HCT116 (cell line): ENCODE measurements around the gene RANBP1. TPM values are rescaled to one million over a fixed set of nuclear protein-coding genes. Genes with fewer than 3 reads are reported as not detected.

Experiments
- ATAC-seq: fragments of 200-7000 bp; cut with Tn5 transposase; 2 replicates; pipeline ENCODE4 v1.9.1; 2020; ENCODE audit warnings: mild to moderate bottlenecking, moderate library complexity
- BruUV-seq: library from RNA; stranded (reverse); fragments of 400-500 nt; replicated peaks from 2 replicates; lab custom pipeline; 2021; lab: Mats Ljungman, UMichigan
- CTCF ChIA-PET: fragments of 300-600 bp; sonication (Branson Sonifier 250); formaldehyde crosslinking; loops from one replicate; lab custom pipeline; 2021; ENCODE audit warnings: antibody characterized with exemption; lab: Charles Lee
- POLR2A ChIA-PET: fragments of 300-600, 350-600 bp; sonication (Branson Sonifier 250); formaldehyde crosslinking; loops from one replicate; lab custom pipeline; 2021; ENCODE audit warnings: antibody characterized with exemption; lab: Charles Lee
- RAD21 ChIA-PET, 2 experiments: fragments of 300-600 bp; sonication (Branson Sonifier 250); formaldehyde crosslinking; loops; one replicate each; lab custom pipeline; 2023; ENCODE audit warnings: low total read pairs in 2 of 2; ENCODE audit not compliant: uncharacterized antibody in 2 of 2, unreplicated experiment in 2 of 2, low non-redundant PET in 1 of 2; lab: Charles Lee
- DNase-seq: peaks from one replicate; pipeline ENCODE4 v3.0.0-alpha.2; 2010; ENCODE audit warnings: low read depth, low spot score
- H2AFZ ChIP-seq: fragments of 200-600 bp; shearing (Covaris generic), sonication (generic); 2 replicates; pipeline ENCODE4 v1.6.1; 2017; ENCODE audit warnings: low read depth, mixed run types, mixed read lengths, antibody characterized with exemption, low read length; ENCODE audit not compliant: poor library complexity, severe bottlenecking
- H3K27ac ChIP-seq: 2 replicates; pipeline ENCODE4 v1.5.1; 2012; ENCODE audit warnings: low read depth, low read length
- H3K27me3 ChIP-seq: fragments of 200-600 bp; sonication (generic); 2 replicates; pipeline ENCODE4 v1.6.1; 2016; ENCODE audit warnings: mixed run types, low read length, mixed read lengths; ENCODE audit not compliant: insufficient read depth
- H3K36me3 ChIP-seq, 2 experiments: fragments of 200-500 bp in 1 of 2; fragments of 200-600 bp in 1 of 2; sonication (Bioruptor generic) in 1 of 2; sonication (generic) in 1 of 2; 2 replicates each; pipeline versions ENCODE4 v1.5.1 to v1.6.1; 2014 to 2016; ENCODE audit warnings: low read length in 2 of 2, inconsistent platforms in 1 of 2, mixed read lengths in 1 of 2, mixed run types in 1 of 2; ENCODE audit not compliant: insufficient read depth in 2 of 2, control insufficient read depth in 1 of 2
- H3K4me1 ChIP-seq, 2 experiments: fragments of 200-600 bp in 1 of 2; sonication (generic) in 1 of 2; 2 replicates each; pipeline versions ENCODE4 v1.5.1 to v1.6.1; 2012 to 2017; ENCODE audit warnings: low read length in 2 of 2, inconsistent platforms in 1 of 2, mild to moderate bottlenecking in 1 of 2, mixed read lengths in 1 of 2, mixed run types in 1 of 2, moderate library complexity in 1 of 2; ENCODE audit not compliant: insufficient read depth in 2 of 2, control insufficient read depth in 1 of 2
- H3K4me2 ChIP-seq: fragments of 200-600 bp; sonication (generic); 2 replicates; pipeline ENCODE4 v1.6.1; 2017; ENCODE audit warnings: mixed run types, low read length, mixed read lengths
- H3K4me3 ChIP-seq, 2 experiments: fragments of 200-600 bp in 1 of 2; sonication (generic) in 1 of 2; replicated peaks in 1 of 2; 2 replicates each; pipeline ENCODE4 v1.5.1; 2011 to 2016; ENCODE audit warnings: low read length in 2 of 2, control low read depth in 1 of 2, low read depth in 1 of 2, mild to moderate bottlenecking in 1 of 2, mixed read lengths in 1 of 2, mixed run types in 1 of 2
- H3K79me2 ChIP-seq: fragments of 200-600 bp; sonication (generic); 2 replicates; pipeline ENCODE4 v1.6.1; 2017; ENCODE audit warnings: mild to moderate bottlenecking, mixed run types, low read length, moderate library complexity, mixed read lengths; ENCODE audit not compliant: insufficient read depth
- H3K9ac ChIP-seq: fragments of 200-600 bp; sonication (generic); 2 replicates; pipeline ENCODE4 v1.6.1; 2016; ENCODE audit warnings: low read length, mixed read lengths
- H3K9me2 ChIP-seq: fragments of 200-600 bp; sonication (generic), shearing (Covaris generic); 2 replicates; pipeline ENCODE4 v1.6.1; 2017; ENCODE audit warnings: mixed run types, mild to moderate bottlenecking, moderate library complexity; ENCODE audit not compliant: insufficient read depth
- H3K9me3 ChIP-seq, 2 experiments: fragments of 200-500 bp in 1 of 2; fragments of 200-600 bp in 1 of 2; sonication (Bioruptor generic) in 1 of 2; sonication (generic) in 1 of 2; 2 replicates each; pipeline ENCODE4 v1.6.1; 2014 to 2017; ENCODE audit warnings: low read length in 2 of 2, mixed read lengths in 2 of 2, inconsistent platforms in 1 of 2, low read depth in 1 of 2, mild to moderate bottlenecking in 1 of 2, mixed run types in 1 of 2, moderate library complexity in 1 of 2; ENCODE audit not compliant: control insufficient read depth in 1 of 2, insufficient read depth in 1 of 2
- H4K20me1 ChIP-seq: fragments of 200-600 bp; sonication (generic), shearing (Covaris generic); 2 replicates; pipeline ENCODE4 v1.6.1; 2017; ENCODE audit warnings: mixed run types, mild to moderate bottlenecking, moderate library complexity; ENCODE audit not compliant: insufficient read depth
- CBX3 ChIP-seq: IDR thresholded peaks from 2 replicates; pipeline ENCODE4 v1.6.1; 2012; ENCODE audit warnings: low read depth
- CEBPB ChIP-seq: IDR thresholded peaks from 2 replicates; pipeline ENCODE4 v1.6.1; 2012; ENCODE audit warnings: low read depth
- ELF1 ChIP-seq: IDR thresholded peaks from 2 replicates; pipeline ENCODE4 v1.6.1; 2012; ENCODE audit warnings: low read depth, borderline replicate concordance
- FOSL1 ChIP-seq: IDR thresholded peaks from 2 replicates; pipeline ENCODE4 v1.6.1; 2012; ENCODE audit warnings: low read depth
- JUND ChIP-seq: IDR thresholded peaks from 2 replicates; pipeline ENCODE4 v1.6.1; 2012
- POLR2A ChIP-seq: IDR thresholded peaks from 2 replicates; pipeline ENCODE4 v1.7.0; 2011; ENCODE audit warnings: borderline replicate concordance; ENCODE audit not compliant: insufficient read depth, insufficient read length; ENCODE audit errors: extremely low read depth
- POLR2AphosphoS5 ChIP-seq: IDR thresholded peaks from 2 replicates; pipeline ENCODE4 v1.6.1; 2011; ENCODE audit warnings: mild to moderate bottlenecking, low read depth, low read length, moderate library complexity
- RAD21 ChIP-seq: IDR thresholded peaks from 2 replicates; pipeline ENCODE4 v1.6.1; 2012; ENCODE audit warnings: low read depth, mild to moderate bottlenecking
- SIN3A ChIP-seq: IDR thresholded peaks from 2 replicates; pipeline ENCODE4 v1.6.1; 2012; ENCODE audit warnings: low read depth
- SRF ChIP-seq: IDR thresholded peaks from 2 replicates; pipeline ENCODE4 v1.6.1; 2012; ENCODE audit warnings: low read depth
- TCF7L2 ChIP-seq: IDR thresholded peaks from 2 replicates; pipeline ENCODE4 v1.7.0; 2011; ENCODE audit warnings: borderline replicate concordance, inconsistent platforms; ENCODE audit not compliant: insufficient read depth, insufficient read length; ENCODE audit errors: extremely low read depth
- YY1 ChIP-seq: IDR thresholded peaks from 2 replicates; pipeline ENCODE4 v1.6.1; 2011; ENCODE audit warnings: low read length, low read depth, moderate library complexity, mild to moderate bottlenecking; ENCODE audit not compliant: insufficient replicate concordance; ENCODE audit errors: extremely low read depth
- ZNF274 ChIP-seq: fragments of 200-500 bp; sonication (Bioruptor generic); IDR thresholded peaks from 2 replicates; pipeline ENCODE4 v1.6.1; 2014; ENCODE audit warnings: mild to moderate bottlenecking, low read depth, low read length, inconsistent platforms
- intact Hi-C: fragments of 100-400 bp; cut with micrococcal nuclease; formaldehyde crosslinking; loops from 2 replicates; pipeline ENCODE4 v1.10.0; 2022
- total RNA-seq: library from RNA; stranded (reverse); gene quantifications from one replicate; pipeline ENCODE4 v1.2.1, GENCODE V29; 2021; ENCODE audit not compliant: unreplicated experiment
- TF ChIP-seq, protein P1 (sequence below): IDR thresholded peaks from 2 replicates; pipeline ENCODE4 v1.6.1; 2012
- TF ChIP-seq, protein P2 (sequence below), 3 experiments: fragments of 200-600 bp in 1 of 3; sonication (generic) in 1 of 3; IDR thresholded peaks in 2 of 3; conservative IDR thresholded peaks in 1 of 3; 2 replicates each; pipeline ENCODE4 v1.5.1; 2012 to 2017; ENCODE audit warnings: low read depth in 2 of 3, low read length in 2 of 3, antibody characterized with exemption in 1 of 3, borderline replicate concordance in 1 of 3, control low read depth in 1 of 3, mild to moderate bottlenecking in 1 of 3, mixed read lengths in 1 of 3, mixed run types in 1 of 3, moderate library complexity in 1 of 3; ENCODE audit not compliant: insufficient read depth in 1 of 3
- TF ChIP-seq, protein P3 (sequence below): IDR thresholded peaks from 2 replicates; pipeline ENCODE4 v1.6.1; 2011; ENCODE audit warnings: mild to moderate bottlenecking, low read length, moderate library complexity; ENCODE audit not compliant: insufficient replicate concordance; ENCODE audit errors: extremely low read depth

RANBP1 gene
- total RNA-seq, 1 experiment from 2014 or later: 351 TPM

DNA sequence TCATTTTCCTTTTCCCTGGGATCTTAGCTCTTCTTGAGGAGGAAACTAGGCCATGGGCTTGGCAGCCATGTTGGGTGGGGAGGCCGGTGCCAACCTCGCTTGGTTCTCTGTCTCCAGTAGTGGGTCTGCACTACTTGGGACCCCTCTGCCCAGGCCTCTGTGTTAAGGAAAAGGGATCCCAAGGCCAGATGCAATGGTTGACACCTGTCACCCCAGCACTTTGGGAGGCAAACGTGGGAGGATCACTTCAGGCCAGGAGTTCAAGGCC lies 13.8 kb downstream of the RANBP1 start:
- H3K27me3 ChIP-seq: no peaks in the 10 kb centered on the region
- no peaks in the 10 kb centered on the region for H3K9me2 ChIP-seq
- RAD21 ChIA-PET: no interaction called here
- BruUV-seq: no TSS peak
- no peak overlapping the region for H2AFZ ChIP-seq
- no peak overlapping the region for H3K4me2 ChIP-seq
- ATAC-seq (no peak), DNase-seq (no peak)
- POLR2A ChIA-PET: no interaction called here
- no peak overlapping the region for H3K9ac ChIP-seq
- peaks cover 31% of the 10 kb centered on the region for H3K79me2 ChIP-seq
- no peak for TF ChIP-seq ELF1
- TF ChIP-seq CBX3: no peak
- TF ChIP-seq, protein P1, sequence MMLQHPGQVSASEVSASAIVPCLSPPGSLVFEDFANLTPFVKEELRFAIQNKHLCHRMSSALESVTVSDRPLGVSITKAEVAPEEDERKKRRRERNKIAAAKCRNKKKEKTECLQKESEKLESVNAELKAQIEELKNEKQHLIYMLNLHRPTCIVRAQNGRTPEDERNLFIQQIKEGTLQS: no peak
- no peak for TF ChIP-seq CEBPB
- TF ChIP-seq SIN3A: no peak
- no peak for TF ChIP-seq YY1
- no peak for TF ChIP-seq TCF7L2
- no peak for TF ChIP-seq RAD21
- no peak for TF ChIP-seq ZNF274
- TF ChIP-seq, protein P2, sequence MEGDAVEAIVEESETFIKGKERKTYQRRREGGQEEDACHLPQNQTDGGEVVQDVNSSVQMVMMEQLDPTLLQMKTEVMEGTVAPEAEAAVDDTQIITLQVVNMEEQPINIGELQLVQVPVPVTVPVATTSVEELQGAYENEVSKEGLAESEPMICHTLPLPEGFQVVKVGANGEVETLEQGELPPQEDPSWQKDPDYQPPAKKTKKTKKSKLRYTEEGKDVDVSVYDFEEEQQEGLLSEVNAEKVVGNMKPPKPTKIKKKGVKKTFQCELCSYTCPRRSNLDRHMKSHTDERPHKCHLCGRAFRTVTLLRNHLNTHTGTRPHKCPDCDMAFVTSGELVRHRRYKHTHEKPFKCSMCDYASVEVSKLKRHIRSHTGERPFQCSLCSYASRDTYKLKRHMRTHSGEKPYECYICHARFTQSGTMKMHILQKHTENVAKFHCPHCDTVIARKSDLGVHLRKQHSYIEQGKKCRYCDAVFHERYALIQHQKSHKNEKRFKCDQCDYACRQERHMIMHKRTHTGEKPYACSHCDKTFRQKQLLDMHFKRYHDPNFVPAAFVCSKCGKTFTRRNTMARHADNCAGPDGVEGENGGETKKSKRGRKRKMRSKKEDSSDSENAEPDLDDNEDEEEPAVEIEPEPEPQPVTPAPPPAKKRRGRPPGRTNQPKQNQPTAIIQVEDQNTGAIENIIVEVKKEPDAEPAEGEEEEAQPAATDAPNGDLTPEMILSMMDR (IDR thresholded peaks at IDR 0.05 in 2 of 3, conservative IDR thresholded peaks at IDR 0.05 in 1 of 3; ENCODE audit: borderline replicate concordance in 1 of 3, insufficient read depth in 1 of 3, low read depth in 2 of 3, low read length in 2 of 3): no peak
- no peak for TF ChIP-seq POLR2AphosphoS5
- TF ChIP-seq SRF: no peak
- no peak for TF ChIP-seq JUND
- no peak for TF ChIP-seq FOSL1
- TF ChIP-seq POLR2A: no peak
- TF ChIP-seq, protein P3, sequence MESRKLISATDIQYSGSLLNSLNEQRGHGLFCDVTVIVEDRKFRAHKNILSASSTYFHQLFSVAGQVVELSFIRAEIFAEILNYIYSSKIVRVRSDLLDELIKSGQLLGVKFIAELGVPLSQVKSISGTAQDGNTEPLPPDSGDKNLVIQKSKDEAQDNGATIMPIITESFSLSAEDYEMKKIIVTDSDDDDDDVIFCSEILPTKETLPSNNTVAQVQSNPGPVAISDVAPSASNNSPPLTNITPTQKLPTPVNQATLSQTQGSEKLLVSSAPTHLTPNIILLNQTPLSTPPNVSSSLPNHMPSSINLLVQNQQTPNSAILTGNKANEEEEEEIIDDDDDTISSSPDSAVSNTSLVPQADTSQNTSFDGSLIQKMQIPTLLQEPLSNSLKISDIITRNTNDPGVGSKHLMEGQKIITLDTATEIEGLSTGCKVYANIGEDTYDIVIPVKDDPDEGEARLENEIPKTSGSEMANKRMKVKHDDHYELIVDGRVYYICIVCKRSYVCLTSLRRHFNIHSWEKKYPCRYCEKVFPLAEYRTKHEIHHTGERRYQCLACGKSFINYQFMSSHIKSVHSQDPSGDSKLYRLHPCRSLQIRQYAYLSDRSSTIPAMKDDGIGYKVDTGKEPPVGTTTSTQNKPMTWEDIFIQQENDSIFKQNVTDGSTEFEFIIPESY: no peak
- TF ChIP-seq, all 23 proteins: peak for 0
- no peaks in the 10 kb centered on the region for H4K20me1 ChIP-seq
- H3K4me1 ChIP-seq: peaks cover 16 to 33% of the 10 kb centered on the region in 2 experiments; a peak in 3 of 4 replicates
- no peaks in the 10 kb centered on the region for H3K9me3 ChIP-seq
- CTCF ChIA-PET: interaction anchor here (0.6 to 1.3 kb wide), 7 partner anchors 12 to 399 kb away, joined by 3 to 5 read pairs (median 3); partner anchors contain the start of gene TRMT2A
- H3K36me3 ChIP-seq: peaks cover 12 to 20% of the 10 kb centered on the region in 2 experiments; a peak in 3 of 4 replicates
- peak overlapping the region; percentile 96; the same call in 1 of the 2 replicates for H3K27ac ChIP-seq
- H3K4me3 ChIP-seq: no peak overlapping the region
- intact Hi-C loops: no loop called here
